Upper lobe of left lung (tissue), 6 donors: ENCODE results near the gene RGS11. TPM values are rescaled to one million over a fixed set of nuclear protein-coding genes. Genes with fewer than 3 reads are reported as not detected.
"Not testable (repeated sequence)": the region's sequence is repeated elsewhere in the genome, so short reads cannot be mapped to it uniquely, and the experiment has no call there.

Source experiments
- ATAC-seq, 2 donors: fragments of 200-7000 bp; cut with Tn5 transposase; one replicate each; pipeline ENCODE4 v1.9.1; 2022; ENCODE audit warnings: mild to moderate bottlenecking in 2 of 2, moderate library complexity in 2 of 2; ENCODE audit not compliant: low FRiP score in 2 of 2
- DNase-seq, 2 donors: peaks; one replicate each; pipeline ENCODE4 v3.0.0-alpha.2; 2019 to 2020
- H3K27ac ChIP-seq, 4 donors: fragments of 200-600 bp; sonication (generic); one replicate each; pipeline ENCODE4 v1.5.1; 2016 to 2019
- H3K27me3 ChIP-seq, 4 donors: fragments of 200-600 bp; sonication (generic); one replicate each; pipeline ENCODE4 v1.5.1; 2017 to 2019
- H3K36me3 ChIP-seq, 4 donors: fragments of 200-600 bp; sonication (generic); one replicate each; pipeline ENCODE4 v1.5.1; 2016 to 2019
- H3K4me1 ChIP-seq, 4 donors: fragments of 200-600 bp; sonication (generic); one replicate each; pipeline ENCODE4 v1.5.1; 2018 to 2019
- H3K4me3 ChIP-seq, 4 donors: fragments of 200-600 bp; sonication (generic); one replicate each; pipeline ENCODE4 v1.5.1; 2017 to 2019; ENCODE audit warnings: mild to moderate bottlenecking in 2 of 4, moderate library complexity in 1 of 4
- H3K9me3 ChIP-seq, 4 donors: fragments of 200-600 bp; sonication (generic); one replicate each; pipeline ENCODE4 v1.5.1; 2018 to 2019
- CTCF ChIP-seq, 6 experiments: fragments of 450-650 bp in 4 of 6; fragments of 200-600 bp in 2 of 6; sonication (generic) in 2 of 6; IDR thresholded peaks; one replicate each; pipeline ENCODE4 v1.5.1; 2016 to 2019; ENCODE audit warnings: antibody characterized with exemption in 6 of 6
- EP300 ChIP-seq, 4 donors: sonication (generic); formaldehyde crosslinking; IDR thresholded peaks; one replicate each; pipeline ENCODE4 v1.5.1; 2017; ENCODE audit warnings: antibody characterized with exemption in 4 of 4, control low read depth in 2 of 4
- POLR2A ChIP-seq, 4 donors: fragments of 450-650 bp; IDR thresholded peaks; one replicate each; pipeline ENCODE4 v1.5.1; 2016 to 2017; ENCODE audit warnings: antibody characterized with exemption in 4 of 4, mild to moderate bottlenecking in 2 of 4
- POLR2AphosphoS5 ChIP-seq, 2 donors: sonication (generic); formaldehyde crosslinking; IDR thresholded peaks; one replicate each; pipeline ENCODE4 v1.5.1; 2017; ENCODE audit warnings: antibody characterized with exemption in 2 of 2
- WGBS, 2 donors: methylation state at CpG; one replicate each; pipeline ENCODE4 v1.1.5; 2017 to 2018; 5-methylcytosine and 5-hydroxymethylcytosine counted together
- total RNA-seq, 6 donors: library from RNA; depleted of rRNA in 4 of 6; stranded (reverse); fragments of >200 nt in 4 of 6; gene quantifications; one replicate each; pipeline versions ENCODE4 v1.1.0 to v1.2.1, GENCODE V29; 2016 to 2021
- donor health status: DM: no; HTN: no; CAD: no; lungs with moderate emphysema.
- donor health status: DM: no; HTN: yes; CAD: no; lungs with severe emphysema.

RGS11 gene
- total RNA-seq, 6 donors from 2014 or later = 1.9 to 16.8 (median 5.5) TPM

- ATAC-seq (no peak), DNase-seq (no peak)
- H3K27me3 ChIP-seq = no peaks in the 10 kb centered on the region
- H3K27ac ChIP-seq = no peak overlapping the region
- WGBS, 2 donors = 96% methylated on average over 8 of the region's 8 CpGs
- no peak overlapping the region for H3K4me3 ChIP-seq
- no peaks in the 10 kb centered on the region for H3K36me3 ChIP-seq
- TF ChIP-seq POLR2AphosphoS5 (IDR thresholded peaks at IDR 0.05) (no peak), EP300 (IDR thresholded peaks at IDR 0.05) (no peak), POLR2A (IDR thresholded peaks at IDR 0.05) (no peak), CTCF (IDR thresholded peaks at IDR 0.05) (no peak)
- H3K4me1 ChIP-seq = peaks cover 5 to 31% (median 6%) of the 10 kb centered on the region in 4 donors
- H3K9me3 ChIP-seq = no peaks in the 10 kb centered on the region
Observed at GRCh38 chr16:240559-240958, 35.2 kb downstream of the RGS11 start.

- ATAC-seq = no peak
- TF ChIP-seq POLR2AphosphoS5 (IDR thresholded peaks at IDR 0.05) = no peak
- TF ChIP-seq CTCF (IDR thresholded peaks at IDR 0.05) = no peak
- TF ChIP-seq POLR2A (IDR thresholded peaks at IDR 0.05) = no peak
- TF ChIP-seq EP300 (IDR thresholded peaks at IDR 0.05) = no peak
- Histone ChIP-seq H3K27ac (peak overlapping the region in 1 of 4 donors; percentile 19), H3K9me3 (no peaks in the 10 kb centered on the region), H3K27me3 (no peaks in the 10 kb centered on the region), H3K4me3 (no peak overlapping the region), H3K4me1 (peaks cover 7 to 36% (median 8%) of the 10 kb centered on the region in 4 donors), H3K36me3 (no peaks in the 10 kb centered on the region)
- DNase-seq = no peak
- 64 to 67% methylated on average over 3 of the region's 3 CpGs for WGBS, 2 donors
Observed at GRCh38 chr16:239948-240277, 35.8 kb downstream of the RGS11 start.

- peaks cover 8 to 16% (median 9%) of the 10 kb centered on the region in 4 donors for H3K4me1 ChIP-seq
- peak within 1 kb of the TSS; percentile 97 to 98 (median 98) for H3K27ac ChIP-seq
- no peaks in the 10 kb centered on the region for H3K36me3 ChIP-seq
- H3K9me3 ChIP-seq = no peaks in the 10 kb centered on the region
- ATAC-seq (peak; percentile 96 to 98), DNase-seq (peak; percentile 96 to 99)
- H3K27me3 ChIP-seq = no peaks in the 10 kb centered on the region
- WGBS, 2 donors = 1 to 2% methylated on average over 29 to 57 of the region's 85 CpGs
- TF ChIP-seq CTCF (IDR thresholded peaks at IDR 0.05) (peak in 4 of 6 experiments; percentile 29 to 66 (median 57)), POLR2A (IDR thresholded peaks at IDR 0.05) (peak; percentile 57 to 98 (median 94)), POLR2AphosphoS5 (IDR thresholded peaks at IDR 0.05) (peak; percentile 83 to 89), EP300 (IDR thresholded peaks at IDR 0.05) (peak in 2 of 4 donors; percentile 51 to 59)
- H3K4me3 ChIP-seq = peak within 1 kb of the TSS; percentile 77 to 100 (median 84)
Observed at GRCh38 chr16:234468-235305, 41.1 kb downstream of the RGS11 start, which contains the start of gene FAM234A. FAM234A (plus strand) TSS chr16:234821; CDS start chr16:254414, 19,593 bp downstream.

- no peak for ATAC-seq
- Histone ChIP-seq H3K4me1 (peaks cover 23 to 37% (median 27%) of the 10 kb centered on the region in 4 donors), H3K27ac (no peak overlapping the region), H3K36me3 (peaks cover 0 to 21% (median 11%) of the 10 kb centered on the region in 4 donors), H3K4me3 (no peak overlapping the region), H3K9me3 (no peaks in the 10 kb centered on the region), H3K27me3 (no peaks in the 10 kb centered on the region)
- 68 to 79% methylated on average over 22 of the region's 22 CpGs for WGBS, 2 donors
- no peak for TF ChIP-seq POLR2A (IDR thresholded peaks at IDR 0.05)
- TF ChIP-seq EP300 (IDR thresholded peaks at IDR 0.05) = no peak
- TF ChIP-seq POLR2AphosphoS5 (IDR thresholded peaks at IDR 0.05) = no peak
- TF ChIP-seq CTCF (IDR thresholded peaks at IDR 0.05) = no peak
- DNase-seq = peak in 1 of 2 donors; percentile 74
Observed at GRCh38 chr16:230949-231348, 44.8 kb downstream of the RGS11 start.

- not testable (repeated sequence) for ATAC-seq, DNase-seq, H3K9me3 ChIP-seq, H3K4me3 ChIP-seq, H3K27ac ChIP-seq, H3K27me3 ChIP-seq
- 95% methylated on average over 18 of the region's 18 CpGs for WGBS, 2 donors
- Histone ChIP-seq H3K36me3 (peaks cover 0 to 25% (median 16%) of the 10 kb centered on the region in 4 donors), H3K4me1 (peaks cover 17 to 31% (median 21%) of the 10 kb centered on the region in 4 donors)
Observed at GRCh38 chr16:230351-230750, 45.4 kb downstream of the RGS11 start.
